GM18867 (cell line): ENCODE measurements around the gene TSGA10IP.

Experiments used
- ATAC-seq: cut with Tn5 transposase; IDR thresholded peaks from one replicate; pipeline ENCODE4 v1.9.1; 2021; ENCODE audit warnings: mild to moderate bottlenecking, moderate library complexity; ENCODE audit not compliant: unreplicated experiment

TSGA10IP gene

GRCh38 chr11:66003291-66003690 lies 58.0 kb downstream of the TSGA10IP start:
- no peak for ATAC-seq

- ATAC-seq: no peak
Observed at GRCh38 chr11:66004186-66004585, 58.9 kb downstream of the TSGA10IP start.

DNA sequence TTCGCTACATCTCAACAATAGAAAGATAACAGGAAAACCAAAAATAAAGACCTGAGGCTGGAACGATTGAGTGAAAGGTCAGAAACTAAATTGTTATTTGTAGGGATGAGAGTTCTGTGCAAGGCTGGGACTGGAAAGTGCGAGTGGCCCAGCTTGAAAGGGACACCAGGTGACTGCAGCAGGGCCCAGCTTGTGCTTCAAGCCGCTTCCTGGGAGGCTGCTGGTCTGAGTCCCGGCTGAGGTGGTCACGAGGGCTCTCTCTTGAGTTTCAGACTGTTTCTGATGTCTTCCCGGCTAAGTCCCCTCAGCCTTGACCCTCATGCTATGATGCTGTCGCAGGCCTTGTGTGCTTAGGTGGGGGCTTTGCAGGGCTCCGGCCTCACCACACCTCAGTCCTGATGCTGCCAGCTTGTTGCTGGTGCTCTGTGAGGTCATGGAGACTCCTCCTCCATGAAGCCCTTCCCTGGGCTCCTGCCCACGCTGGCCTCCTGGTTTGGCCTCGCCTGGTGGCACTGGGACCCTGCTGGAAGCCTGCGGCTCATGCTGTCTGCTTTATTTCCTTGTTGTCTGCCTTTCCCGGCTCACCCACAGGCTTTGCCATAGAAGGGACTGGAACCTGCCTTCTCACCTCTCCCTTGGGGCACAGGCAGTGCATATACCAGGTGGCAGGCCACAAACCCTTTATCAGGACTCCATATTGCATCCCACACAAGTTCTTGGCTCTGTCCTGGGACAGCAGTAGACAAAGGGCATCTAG lies 61.0 kb downstream of the TSGA10IP start:
- no peak for ATAC-seq

DNA sequence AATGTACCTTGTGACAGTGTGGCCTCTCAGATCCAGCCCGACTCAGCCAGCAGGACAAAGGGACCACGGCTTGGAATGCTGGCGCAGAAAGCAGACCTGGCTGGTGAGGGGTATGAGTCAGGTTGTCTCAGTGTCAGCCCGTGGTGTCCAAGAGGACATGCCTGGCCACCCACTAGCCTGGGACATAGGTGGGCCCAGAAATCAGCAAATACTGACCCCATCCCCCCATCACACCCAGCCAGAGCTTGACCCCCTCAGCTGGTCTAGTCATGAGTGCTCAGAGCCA lies 61.6 kb downstream of the TSGA10IP start:
- ATAC-seq: no peak

DNA sequence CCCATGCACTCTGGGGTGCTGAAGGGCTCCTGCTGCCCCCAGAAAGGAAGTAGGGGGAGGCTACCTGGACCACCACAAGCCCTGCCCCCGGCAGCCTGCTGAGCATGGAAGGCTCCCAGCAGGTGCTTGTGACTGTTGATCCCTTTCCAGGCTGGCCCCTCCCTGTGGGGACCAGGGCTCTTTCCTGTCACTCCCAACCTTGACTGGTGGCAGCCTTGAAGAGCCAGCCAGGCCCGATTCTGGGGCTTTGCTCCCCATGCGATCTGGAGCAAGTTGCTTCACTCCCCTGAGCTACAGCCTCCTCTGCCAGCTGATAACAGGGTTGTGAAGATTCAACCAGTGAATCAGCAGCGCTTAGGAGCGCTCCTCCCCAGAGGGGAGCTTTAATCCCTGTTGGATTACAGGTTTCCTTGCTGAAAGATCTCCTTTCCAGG lies 61.9 kb downstream of the TSGA10IP start:
- no peak for ATAC-seq

- no peak for ATAC-seq
Observed at GRCh38 chr11:66008095-66008467, 62.8 kb downstream of the TSGA10IP start.

GRCh38 chr11:66008468-66009101 lies 63.3 kb downstream of the TSGA10IP start:
- no peak for ATAC-seq
